ENCODE results near the gene MRPS16.

The MRPS16 gene

GRCh38 chr10:73218431-73219191 is 33.8 kb downstream of the MRPS16 start:
- peak; percentile 47; the same call in 1 of the 2 replicates for TF ChIP-seq CTCF (IDR thresholded peaks at IDR 0.05)

GRCh38 chr10:73217628-73218027 is 34.8 kb downstream of the MRPS16 start:
- TF ChIP-seq CTCF (IDR thresholded peaks at IDR 0.05) = no peak

- no peak for TF ChIP-seq CTCF (IDR thresholded peaks at IDR 0.05)
Observed at GRCh38 chr10:73215749-73216148, 36.7 kb downstream of the MRPS16 start.

- TF ChIP-seq CTCF (IDR thresholded peaks at IDR 0.05) = no peak
Observed at GRCh38 chr10:73211106-73211811, 41.2 kb downstream of the MRPS16 start.

GRCh38 chr10:73210395-73211105 is 41.9 kb downstream of the MRPS16 start:
- TF ChIP-seq CTCF (IDR thresholded peaks at IDR 0.05) = no peak

- no peak for TF ChIP-seq CTCF (IDR thresholded peaks at IDR 0.05)
Observed at GRCh38 chr10:73209705-73210104, 42.7 kb downstream of the MRPS16 start.

GRCh38 chr10:73207883-73208282 is 44.6 kb downstream of the MRPS16 start:
- no peak for TF ChIP-seq CTCF (IDR thresholded peaks at IDR 0.05)

Measured in LNCAP (cell line).